ENCODE measurements around the gene FILIP1L.
"Not testable (repeated sequence)": the region's sequence is repeated elsewhere in the genome, so short reads cannot be mapped to it uniquely, and the experiment has no call there.

Gene FILIP1L

DNA sequence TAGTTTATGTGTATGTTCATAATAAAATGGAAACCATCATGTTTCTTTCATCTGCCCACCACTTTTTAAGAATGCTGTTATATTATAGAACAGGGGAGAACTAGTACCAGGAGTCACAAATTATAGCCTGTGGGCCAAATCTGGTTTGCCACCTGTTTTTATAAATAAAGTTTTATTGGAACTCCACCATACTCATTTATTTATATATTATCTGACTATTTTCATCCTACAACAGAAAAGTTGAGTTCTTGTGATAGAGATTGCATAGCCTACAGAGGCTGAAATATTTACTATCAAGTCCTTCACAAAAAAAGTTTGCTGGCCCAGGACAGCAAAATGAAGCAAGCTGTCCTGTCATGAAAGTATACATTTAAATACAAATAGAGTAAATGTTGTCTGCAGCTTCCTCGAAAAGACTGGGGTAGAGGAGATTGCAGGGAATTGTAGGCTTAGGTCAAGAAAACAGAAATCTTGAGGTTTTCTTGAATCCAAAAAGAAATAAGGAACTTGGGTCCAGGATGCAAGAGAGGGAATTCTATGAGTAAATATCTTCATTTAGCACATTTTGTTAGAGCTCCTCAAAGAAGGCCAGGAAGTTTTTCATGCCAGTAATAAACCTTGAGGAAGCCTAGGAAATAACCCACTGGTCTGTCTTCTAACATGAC is 41.1 kb downstream of the FILIP1L start:
- DNase-seq = no peak

- DNase-seq = no peak
Observed at GRCh38 chr3:100072326-100073048, 41.8 kb downstream of the FILIP1L start.

GRCh38 chr3:100069472-100069871 is 44.8 kb downstream of the FILIP1L start:
- no peak for DNase-seq

DNA sequence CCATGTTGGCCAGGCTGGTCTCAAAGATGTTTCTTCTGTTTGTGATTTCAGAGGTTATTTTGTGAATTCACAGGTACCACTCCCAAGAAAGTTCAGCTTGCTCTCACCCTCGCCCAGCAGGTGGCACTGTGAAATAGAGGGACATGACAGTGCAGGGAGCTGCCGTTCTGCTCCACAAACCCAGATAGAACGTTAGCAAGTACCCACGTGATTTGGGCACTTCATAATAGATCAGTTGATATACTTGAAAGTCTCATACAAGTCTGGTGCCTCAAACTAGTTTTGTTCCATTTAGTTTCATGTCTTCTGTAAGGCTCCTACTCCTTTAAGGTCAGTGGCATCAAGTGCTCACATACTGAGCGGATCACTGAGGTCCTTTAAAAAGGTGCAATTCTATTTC is 45.5 kb downstream of the FILIP1L start:
- DNase-seq = peak; percentile 60 to 87

- no peak for DNase-seq
Observed at GRCh38 chr3:100067589-100067988, 46.7 kb downstream of the FILIP1L start.

DNA sequence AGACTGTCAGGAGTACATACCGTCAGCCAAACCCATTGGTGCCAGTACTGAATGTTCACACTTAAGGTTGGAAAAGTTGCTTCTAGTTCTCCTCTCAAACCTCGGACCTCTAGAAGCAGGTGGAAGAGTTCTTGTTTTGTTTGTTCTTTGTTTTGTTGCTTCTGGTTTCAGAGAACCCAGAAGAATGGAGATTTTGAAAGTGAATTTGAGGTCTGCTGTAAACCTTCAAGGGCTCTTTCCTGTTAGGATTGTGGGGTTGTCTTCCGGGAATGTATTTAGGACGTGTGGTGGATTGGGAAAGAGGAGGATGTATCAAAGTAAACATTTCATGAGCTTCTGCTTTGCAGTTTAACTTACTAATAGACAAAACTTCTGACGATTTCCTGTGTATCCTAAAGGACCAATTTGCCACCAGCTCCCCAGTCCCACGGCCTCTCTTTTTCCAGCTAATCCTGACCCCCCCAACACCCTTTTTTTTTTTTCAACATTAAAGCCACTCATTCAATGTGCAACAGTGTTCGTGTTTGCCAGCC is 50.3 kb downstream of the FILIP1L start:
- DNase-seq = no peak

GRCh38 chr3:100062665-100063064 is 51.6 kb downstream of the FILIP1L start:
- no peak for DNase-seq

DNA sequence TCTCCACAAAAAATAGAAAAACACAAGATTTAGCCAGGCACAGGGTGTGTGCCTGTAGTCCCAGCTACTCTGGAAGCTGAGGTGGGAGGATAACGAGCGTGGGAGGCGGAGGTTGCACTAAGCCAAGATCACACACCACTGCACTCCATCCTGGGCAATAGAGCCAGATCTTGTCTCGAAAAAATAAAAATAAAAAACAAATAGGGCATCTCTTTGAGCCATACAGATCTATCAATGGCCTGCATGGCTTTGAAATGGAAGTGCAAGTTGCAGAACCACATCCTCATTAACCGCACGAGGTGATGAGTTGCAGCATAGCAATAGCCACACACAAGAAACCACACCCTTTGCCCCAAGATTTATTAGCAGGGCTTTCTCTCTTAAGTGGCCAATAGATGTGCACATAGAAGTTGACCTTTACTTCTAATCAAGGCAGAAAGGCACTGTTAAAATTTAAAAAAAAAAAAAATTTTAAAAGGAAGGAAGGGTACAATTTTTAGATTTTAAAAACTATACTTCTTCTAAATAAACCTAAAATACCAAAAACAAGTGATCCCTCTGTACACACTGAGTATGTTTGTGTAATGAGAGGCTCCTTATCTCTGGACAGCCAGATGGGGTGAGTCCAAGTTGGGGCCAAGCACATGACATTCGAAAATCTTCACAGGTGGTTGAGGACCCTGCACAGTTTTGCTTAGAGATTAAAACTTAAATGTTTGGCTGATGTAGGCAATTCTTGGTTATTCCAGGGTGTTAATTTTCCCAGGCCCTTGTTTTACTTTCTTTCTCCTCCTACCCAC is 53.4 kb downstream of the FILIP1L start:
- no peak for DNase-seq

GRCh38 chr3:100059472-100059871 is 54.8 kb downstream of the FILIP1L start:
- no peak for DNase-seq

- no peak for DNase-seq
Observed at GRCh38 chr3:100057716-100058575, 56.4 kb downstream of the FILIP1L start.

GRCh38 chr3:100053951-100054620 is 60.2 kb downstream of the FILIP1L start:
- no peak for DNase-seq

- DNase-seq = not testable (repeated sequence)
Observed at GRCh38 chr3:100051513-100051912, 62.8 kb downstream of the FILIP1L start.

DNA sequence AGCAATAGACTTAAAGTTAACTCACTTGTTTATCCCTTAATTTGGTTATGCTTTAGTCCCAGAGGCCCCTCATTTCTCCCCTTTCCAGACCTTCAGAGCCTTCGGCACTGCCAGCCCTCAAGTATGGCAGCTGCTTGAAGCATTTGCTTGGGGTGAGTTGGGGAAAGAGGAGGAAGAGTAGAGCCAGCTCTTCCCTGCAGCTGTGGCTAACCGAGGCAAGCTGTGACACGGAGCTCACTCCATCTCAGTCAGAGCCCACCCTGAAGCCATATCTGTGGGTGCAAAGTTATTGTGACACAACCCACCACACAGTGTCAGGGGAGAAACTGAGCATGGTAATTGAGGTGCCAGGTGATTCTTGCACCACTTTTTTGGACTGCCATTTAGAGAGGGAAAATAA is 66.1 kb downstream of the FILIP1L start:
- peak; percentile 43 to 47 for DNase-seq

DNA sequence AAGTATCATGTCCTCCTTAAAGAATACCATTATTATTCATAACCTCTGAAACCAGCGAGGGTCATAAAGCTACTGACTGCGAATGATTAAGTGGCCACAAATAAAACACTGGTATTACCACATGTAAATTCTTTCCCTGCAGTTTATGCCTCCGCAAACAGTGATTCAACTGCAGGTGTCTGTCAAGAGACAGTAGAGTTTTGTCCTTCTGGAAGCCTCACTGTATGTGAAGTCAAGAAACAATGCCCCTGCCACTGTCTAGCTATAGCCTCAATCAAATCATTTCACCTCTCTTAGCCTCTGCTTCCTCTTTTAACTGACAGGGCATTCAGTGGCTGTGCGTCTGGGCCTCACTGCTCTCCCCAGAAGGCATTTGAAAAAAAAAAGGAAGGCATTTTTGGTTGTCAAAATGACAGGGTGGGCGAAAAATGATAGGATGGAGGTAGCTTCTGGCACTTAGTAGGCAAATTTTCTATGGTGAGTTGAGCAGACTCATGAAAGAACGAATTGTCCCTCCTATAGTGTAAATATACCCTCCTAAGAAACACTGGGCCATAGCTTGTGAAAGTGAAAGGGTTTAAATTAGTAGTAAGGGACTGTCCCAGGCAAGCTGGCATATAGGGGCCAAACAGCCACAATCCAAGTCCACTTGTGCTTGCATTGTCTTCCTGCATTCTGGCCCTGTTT is 66.7 kb downstream of the FILIP1L start:
- DNase-seq = peak; percentile 95 to 98

DNA sequence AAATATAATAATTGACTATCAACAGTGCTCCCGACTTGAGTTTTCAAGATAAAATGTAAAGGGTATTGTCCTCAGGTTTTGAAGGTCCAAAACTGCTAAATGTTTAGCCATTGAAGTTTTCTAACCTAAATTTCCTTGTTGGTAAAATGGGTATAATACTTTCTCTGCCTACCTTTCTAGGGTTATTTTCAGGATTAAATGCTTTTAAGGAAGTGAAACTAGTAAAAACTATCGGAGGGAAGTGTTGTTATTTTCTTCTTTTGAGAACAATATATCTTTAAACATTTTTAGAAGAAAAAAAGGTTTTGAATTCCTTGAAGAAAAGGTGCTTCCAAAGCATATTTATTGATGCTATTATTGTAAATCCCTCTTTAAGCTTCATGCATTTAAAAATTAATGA is 67.3 kb downstream of the FILIP1L start:
- DNase-seq = no peak

DNA sequence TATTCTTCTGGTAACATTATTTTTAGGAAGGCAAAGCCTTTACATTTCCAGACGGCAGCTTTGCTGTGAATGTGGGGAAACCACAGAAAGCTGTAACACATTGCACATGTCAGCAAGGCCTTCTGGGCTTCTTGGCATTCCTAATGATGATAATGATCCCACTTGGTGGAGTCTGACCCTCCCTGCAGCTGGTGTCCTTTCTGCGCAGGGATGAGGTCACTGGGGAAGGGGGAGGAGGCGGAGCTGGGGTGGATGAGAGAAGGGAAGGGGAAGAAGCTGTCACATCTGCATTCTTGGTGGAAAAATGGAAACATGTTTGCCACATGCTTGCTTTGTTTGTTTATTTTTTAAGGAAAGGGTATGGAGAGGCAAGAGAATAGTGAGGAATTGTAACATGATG is 68.6 kb downstream of the FILIP1L start:
- DNase-seq = no peak

- DNase-seq = no peak
Observed at GRCh38 chr3:100044369-100044768, 69.9 kb downstream of the FILIP1L start.

GRCh38 chr3:100043271-100043670 is 71.0 kb downstream of the FILIP1L start:
- no peak for DNase-seq

DNA sequence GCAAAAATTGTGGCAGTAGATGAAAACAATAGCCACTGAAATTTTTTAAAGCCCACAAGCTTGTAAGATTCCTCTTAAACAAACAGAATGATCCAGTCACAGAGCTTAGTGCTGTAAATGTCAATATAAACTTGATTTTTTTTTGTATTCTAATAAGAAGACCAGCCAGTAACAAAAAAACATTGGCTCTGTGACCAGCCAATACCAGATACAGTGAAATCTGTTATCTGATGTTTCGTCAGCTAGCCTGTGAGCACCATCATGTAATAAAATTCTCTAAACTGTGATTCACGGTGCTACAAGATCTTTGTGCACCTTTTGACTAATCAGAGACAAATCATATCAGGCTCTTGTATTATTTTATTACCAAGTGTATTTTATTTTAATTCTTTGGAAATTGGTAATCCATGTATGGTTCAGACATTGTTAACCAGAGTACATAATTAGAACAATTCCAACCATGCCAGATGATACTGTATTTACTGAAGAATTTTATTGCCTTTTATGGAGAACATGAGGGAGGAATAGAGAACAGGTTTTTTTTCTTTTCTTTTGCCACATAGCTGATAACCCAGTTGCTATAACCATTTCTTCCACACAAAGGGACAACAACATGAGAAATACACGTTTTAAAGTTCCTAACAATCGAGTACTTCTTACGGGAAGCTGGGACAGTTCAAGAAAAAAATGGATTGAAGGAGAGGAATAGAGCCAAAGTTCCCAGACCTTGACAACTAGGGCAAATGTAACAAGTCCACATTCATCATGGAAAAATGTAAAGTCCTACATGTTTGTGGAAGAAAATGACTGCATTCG is 71.9 kb downstream of the FILIP1L start:
- DNase-seq = no peak

DNA sequence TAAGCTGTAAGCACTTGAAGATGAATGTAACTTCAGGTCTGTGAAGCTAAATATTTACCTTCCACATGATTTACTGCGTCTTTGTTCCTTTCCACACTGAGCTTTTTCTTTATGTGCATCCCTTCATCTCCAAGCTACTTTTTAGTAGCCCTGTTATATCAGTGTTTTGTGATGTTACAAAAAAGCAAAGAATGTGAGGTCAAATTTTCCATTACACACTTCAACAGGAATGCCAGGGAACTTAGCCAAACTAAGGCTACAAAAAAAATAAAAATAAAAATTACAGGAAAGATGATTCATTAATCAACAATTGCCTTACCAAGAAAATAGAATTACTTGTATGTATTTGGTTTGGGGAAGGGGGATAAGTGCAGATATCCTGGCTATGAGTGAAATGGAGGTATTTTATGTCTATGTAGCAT is 73.0 kb downstream of the FILIP1L start:
- DNase-seq = no peak

Data from NCI-H526 (cell line).